ENCODE data around the gene MTUS2. TPM values are rescaled to one million over a fixed set of nuclear protein-coding genes. Genes with fewer than 3 reads are reported as not detected.

The MTUS2 gene
- total RNA-seq, 1 experiment from 2014 or later, result 0.35 TPM

- Histone ChIP-seq H3T11ph (ENCODE audit: low read length) (no peak overlapping the region), H3K79me1 (ENCODE audit: insufficient read depth, low read depth, low read length, poor library complexity, severe bottlenecking) (no peaks in the 10 kb centered on the region), H4K5ac (ENCODE audit: insufficient read length, low read depth, low read length) (no peak overlapping the region), H3K23ac (ENCODE audit: insufficient read length, low read depth, low read length) (no peak overlapping the region), H3K9ac (ENCODE audit: extremely low read depth, insufficient read length, low read length) (no peak overlapping the region), H3K79me2 (ENCODE audit: insufficient read depth, low read length) (no peaks in the 10 kb centered on the region), H3K4me2 (ENCODE audit: insufficient read depth, insufficient read length, low read length) (no peak overlapping the region), H3K14ac (ENCODE audit: insufficient read depth, low read length) (no peak overlapping the region), H3K9me3 (ENCODE audit: control insufficient read depth, low read depth, low read length) (no peaks in the 10 kb centered on the region), H2BK12ac (ENCODE audit: insufficient read length, low read depth, low read length) (no peak overlapping the region), H2AFZ (ENCODE audit: low read length) (no peak overlapping the region), H3K56ac (ENCODE audit: insufficient read length, low read depth, low read length) (no peak overlapping the region), H2BK15ac (ENCODE audit: low read depth, low read length) (no peak overlapping the region), H3K18ac (ENCODE audit: insufficient read length, low read depth, low read length) (no peak overlapping the region), H2BK120ac (ENCODE audit: low read depth, low read length, poor library complexity, severe bottlenecking) (no peak overlapping the region), H3K4ac (ENCODE audit: low read depth, low read length) (no peak overlapping the region), H4K91ac (ENCODE audit: insufficient read length, low read depth, low read length) (no peak overlapping the region), H4K8ac (replicated peaks; ENCODE audit: insufficient read length, low read depth, low read length) (no peak overlapping the region), H3K27me3 (ENCODE audit: insufficient read depth, low read length) (no peaks in the 10 kb centered on the region), H3K4me1 (ENCODE audit: insufficient read depth, low read length) (no peaks in the 10 kb centered on the region), H2AK5ac (ENCODE audit: insufficient read length, low read length) (no peak overlapping the region), H4K20me1 (ENCODE audit: control insufficient read depth, insufficient read depth, insufficient read length) (no peaks in the 10 kb centered on the region), H2BK20ac (ENCODE audit: low read depth, low read length, poor library complexity, severe bottlenecking) (no peak overlapping the region), H2BK5ac (ENCODE audit: insufficient read length, low read length) (no peak overlapping the region), H3K27ac (ENCODE audit: insufficient read length, low read depth, low read length) (no peak overlapping the region), H3K23me2 (ENCODE audit: insufficient read length, low read depth, low read length, poor library complexity, severe bottlenecking) (no peaks in the 10 kb centered on the region)
- WGBS (ENCODE audit: extremely low coverage, insufficient read length, low lambda C conversion rate), result no CpG with 5 or more reads among the region's 7 CpGs
- Mint-ChIP-seq H3K27me3 (ENCODE audit: low read depth) (peaks cover 21% of the 10 kb centered on the region), H3K9me3 (no peaks in the 10 kb centered on the region), H3K4me1 (peaks cover 16 to 19% of the 10 kb centered on the region in 2 experiments), H3K36me3 (ENCODE audit: insufficient read depth in 1 of 3, low read depth in 3 of 3) (no peaks in the 10 kb centered on the region), H3K4me3 (no peak overlapping the region), H3K27ac (no peak overlapping the region)
- no peak for DNase-seq
- TF ChIP-seq, protein P1, sequence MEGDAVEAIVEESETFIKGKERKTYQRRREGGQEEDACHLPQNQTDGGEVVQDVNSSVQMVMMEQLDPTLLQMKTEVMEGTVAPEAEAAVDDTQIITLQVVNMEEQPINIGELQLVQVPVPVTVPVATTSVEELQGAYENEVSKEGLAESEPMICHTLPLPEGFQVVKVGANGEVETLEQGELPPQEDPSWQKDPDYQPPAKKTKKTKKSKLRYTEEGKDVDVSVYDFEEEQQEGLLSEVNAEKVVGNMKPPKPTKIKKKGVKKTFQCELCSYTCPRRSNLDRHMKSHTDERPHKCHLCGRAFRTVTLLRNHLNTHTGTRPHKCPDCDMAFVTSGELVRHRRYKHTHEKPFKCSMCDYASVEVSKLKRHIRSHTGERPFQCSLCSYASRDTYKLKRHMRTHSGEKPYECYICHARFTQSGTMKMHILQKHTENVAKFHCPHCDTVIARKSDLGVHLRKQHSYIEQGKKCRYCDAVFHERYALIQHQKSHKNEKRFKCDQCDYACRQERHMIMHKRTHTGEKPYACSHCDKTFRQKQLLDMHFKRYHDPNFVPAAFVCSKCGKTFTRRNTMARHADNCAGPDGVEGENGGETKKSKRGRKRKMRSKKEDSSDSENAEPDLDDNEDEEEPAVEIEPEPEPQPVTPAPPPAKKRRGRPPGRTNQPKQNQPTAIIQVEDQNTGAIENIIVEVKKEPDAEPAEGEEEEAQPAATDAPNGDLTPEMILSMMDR (conservative IDR thresholded peaks at IDR 0.05), result no peak
Measured at GRCh38 chr13:29500386-29500785, 680.2 kb downstream of the MTUS2 start.

Data from H9 (cell line).